ENCODE results near the gene LAMB1.
"Not testable (repeated sequence)": the region's sequence is repeated elsewhere in the genome, so short reads cannot be mapped to it uniquely, and the experiment has no call there.

The LAMB1 gene

DNA sequence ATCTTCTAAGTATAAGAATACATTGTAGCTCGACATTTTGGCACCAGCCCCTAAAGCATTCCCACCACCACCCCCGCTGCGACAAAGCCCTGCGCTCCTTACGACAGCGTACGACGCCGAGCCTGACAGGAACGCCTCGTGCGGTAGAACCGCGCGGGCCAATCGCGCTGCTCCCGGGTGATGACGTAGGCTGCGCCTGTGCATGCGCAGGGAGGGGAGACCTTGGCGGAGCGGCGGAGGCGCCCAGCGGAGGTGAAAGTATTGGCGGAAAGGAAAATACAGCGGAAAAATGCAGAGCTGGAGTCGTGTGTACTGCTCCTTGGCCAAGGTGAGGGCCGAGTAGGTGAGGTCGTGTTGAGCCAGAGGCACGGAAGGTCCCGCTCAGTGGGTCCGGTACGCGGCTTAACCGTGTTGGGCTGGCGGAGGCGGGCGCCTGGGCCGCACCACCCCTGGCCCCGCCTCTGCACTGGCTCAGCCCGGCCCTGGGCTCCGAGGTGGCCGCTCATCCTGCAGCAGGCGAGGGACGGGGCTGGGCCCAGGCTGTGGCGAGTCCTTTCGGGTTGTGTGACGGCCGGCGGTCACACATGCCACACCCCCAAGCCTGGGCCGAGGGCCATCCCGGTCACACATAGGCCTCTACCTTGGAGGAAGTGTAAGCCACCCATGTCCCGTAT, 111.9 kb downstream of the LAMB1 start, which contains the start of gene DLD:
Gene DLD, plus strand, starts transcription at position 222 of the 674 bp plus-strand sequence. Its CDS starts 68 bp downstream, at position 290.
- in situ Hi-C loops (cut with MboI; ENCODE audit: low pct_unique_long_range_greater_than_20kb, low sequenced_read_pairs, unreplicated experiment): no loop called here
- TF ChIP-seq, protein P1, sequence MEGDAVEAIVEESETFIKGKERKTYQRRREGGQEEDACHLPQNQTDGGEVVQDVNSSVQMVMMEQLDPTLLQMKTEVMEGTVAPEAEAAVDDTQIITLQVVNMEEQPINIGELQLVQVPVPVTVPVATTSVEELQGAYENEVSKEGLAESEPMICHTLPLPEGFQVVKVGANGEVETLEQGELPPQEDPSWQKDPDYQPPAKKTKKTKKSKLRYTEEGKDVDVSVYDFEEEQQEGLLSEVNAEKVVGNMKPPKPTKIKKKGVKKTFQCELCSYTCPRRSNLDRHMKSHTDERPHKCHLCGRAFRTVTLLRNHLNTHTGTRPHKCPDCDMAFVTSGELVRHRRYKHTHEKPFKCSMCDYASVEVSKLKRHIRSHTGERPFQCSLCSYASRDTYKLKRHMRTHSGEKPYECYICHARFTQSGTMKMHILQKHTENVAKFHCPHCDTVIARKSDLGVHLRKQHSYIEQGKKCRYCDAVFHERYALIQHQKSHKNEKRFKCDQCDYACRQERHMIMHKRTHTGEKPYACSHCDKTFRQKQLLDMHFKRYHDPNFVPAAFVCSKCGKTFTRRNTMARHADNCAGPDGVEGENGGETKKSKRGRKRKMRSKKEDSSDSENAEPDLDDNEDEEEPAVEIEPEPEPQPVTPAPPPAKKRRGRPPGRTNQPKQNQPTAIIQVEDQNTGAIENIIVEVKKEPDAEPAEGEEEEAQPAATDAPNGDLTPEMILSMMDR (IDR thresholded peaks at IDR 0.05; ENCODE audit: extremely low read depth, insufficient read depth, missing control alignments): no peak
- DNase-seq (ENCODE audit: low spot score): peak; percentile 95

DNA sequence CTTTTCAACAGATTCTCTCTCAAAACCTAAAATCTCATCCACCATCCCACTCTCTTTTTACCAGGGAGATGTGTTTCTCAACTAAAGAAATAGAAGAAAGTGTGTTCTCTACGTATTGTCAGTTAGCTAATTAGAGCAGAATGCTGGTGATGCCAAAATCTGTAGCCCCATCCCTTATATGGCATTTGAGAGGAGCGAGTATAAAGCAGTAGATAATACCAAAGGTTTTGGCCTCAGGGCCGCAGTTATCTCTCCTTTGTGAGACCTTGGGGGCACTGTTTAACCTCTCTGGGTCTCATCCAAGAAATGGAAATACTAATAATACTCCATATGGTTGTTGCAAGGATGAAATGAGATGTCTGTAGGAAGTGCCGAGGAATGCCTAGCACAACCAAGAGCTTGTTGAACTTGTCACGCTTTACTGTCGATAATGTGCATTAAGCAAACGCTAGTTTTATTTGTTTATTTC, 112.4 kb downstream of the LAMB1 start:
- in situ Hi-C loops (cut with MboI; ENCODE audit: low pct_unique_long_range_greater_than_20kb, low sequenced_read_pairs, unreplicated experiment): no loop called here
- peak; percentile 38 for DNase-seq (ENCODE audit: low spot score)
- TF ChIP-seq, protein P1 (IDR thresholded peaks at IDR 0.05; ENCODE audit: extremely low read depth, insufficient read depth, missing control alignments): no peak

DNA sequence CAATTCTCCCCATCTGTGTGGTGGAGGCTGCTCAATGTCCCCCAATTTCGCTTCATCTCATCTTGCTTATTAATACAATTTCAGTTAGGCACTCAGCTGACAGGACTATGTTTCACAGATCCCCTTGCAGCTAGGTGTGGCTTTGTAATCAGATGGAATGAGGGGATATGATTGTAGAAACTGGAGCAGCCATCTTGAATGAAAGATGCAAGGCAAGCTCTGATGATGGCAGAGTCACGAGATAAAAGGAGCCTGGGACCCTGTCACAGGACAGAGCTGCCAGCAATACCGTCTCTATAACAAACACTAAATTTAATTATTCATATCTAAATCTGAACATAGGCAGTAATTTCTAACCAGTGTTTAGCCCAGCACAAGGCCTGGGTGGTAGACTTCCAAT, 113.0 kb downstream of the LAMB1 start:
- TF ChIP-seq, protein P1 (IDR thresholded peaks at IDR 0.05; ENCODE audit: extremely low read depth, insufficient read depth, missing control alignments): no peak
- in situ Hi-C loops (cut with MboI; ENCODE audit: low pct_unique_long_range_greater_than_20kb, low sequenced_read_pairs, unreplicated experiment): no loop called here
- DNase-seq (ENCODE audit: low spot score): no peak

DNA sequence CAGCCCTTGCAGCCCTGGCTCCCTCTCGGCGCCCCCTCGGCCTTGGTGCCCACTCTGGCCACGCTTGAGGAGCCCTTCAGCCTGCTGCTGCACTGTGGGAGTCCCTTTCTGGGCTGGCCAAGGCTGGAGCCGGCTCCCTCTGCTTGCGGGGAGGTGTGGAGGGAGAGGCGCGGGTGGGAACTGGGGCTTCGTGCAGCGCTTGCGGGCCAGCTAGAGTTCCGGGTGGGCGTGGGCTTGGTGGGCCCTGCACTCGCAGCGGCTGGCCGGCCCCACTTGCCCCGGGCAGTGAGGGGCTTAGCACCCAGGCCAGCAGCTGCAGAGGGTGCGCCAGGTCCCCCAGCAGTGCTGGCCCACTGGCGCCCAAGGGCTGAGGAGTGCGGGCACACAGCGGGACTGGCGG, 115.1 kb downstream of the LAMB1 start:
- DNase-seq (ENCODE audit: low spot score); in situ Hi-C loops (cut with MboI; ENCODE audit: low pct_unique_long_range_greater_than_20kb, low sequenced_read_pairs, unreplicated experiment): not testable (repeated sequence)

DNA sequence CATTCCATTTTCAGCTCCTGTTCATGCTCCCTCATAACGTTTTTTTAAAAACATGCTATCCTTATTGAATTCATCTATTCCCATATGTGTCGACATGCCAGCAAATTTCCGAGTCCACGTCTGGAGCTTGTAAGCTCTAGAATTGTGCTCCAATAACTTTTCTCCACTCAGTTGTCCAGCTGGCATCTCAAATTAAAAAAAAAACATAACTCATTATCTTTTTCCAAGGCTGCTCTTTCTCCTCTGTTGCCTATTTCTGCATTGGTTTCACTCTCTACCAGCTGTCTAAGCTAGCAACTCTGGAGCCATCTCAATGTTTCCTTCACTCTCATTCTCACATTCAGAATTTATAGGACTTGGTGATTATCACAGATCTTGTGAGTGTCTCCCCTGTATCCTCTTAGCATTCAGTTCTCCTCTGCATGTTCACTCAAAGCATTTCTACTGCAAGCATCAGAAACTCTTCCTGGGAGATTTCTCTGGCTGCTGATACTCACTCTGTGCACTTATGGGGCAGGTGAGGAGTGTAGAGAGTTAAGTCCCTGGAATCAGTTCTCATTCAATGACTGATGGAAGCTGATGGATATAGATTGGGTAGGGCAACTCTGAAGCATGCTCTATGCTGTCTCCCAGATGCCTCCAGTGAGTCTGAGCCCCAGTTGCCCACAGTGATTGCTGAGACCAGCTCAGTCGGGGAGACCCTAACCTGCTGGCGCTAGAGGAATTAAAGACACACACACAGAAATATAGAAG, 118.7 kb downstream of the LAMB1 start:
- in situ Hi-C loops (cut with MboI; ENCODE audit: low pct_unique_long_range_greater_than_20kb, low sequenced_read_pairs, unreplicated experiment): no loop called here
- TF ChIP-seq, protein P1 (IDR thresholded peaks at IDR 0.05; ENCODE audit: extremely low read depth, insufficient read depth, missing control alignments): no peak
- DNase-seq (ENCODE audit: low spot score): no peak

DNA sequence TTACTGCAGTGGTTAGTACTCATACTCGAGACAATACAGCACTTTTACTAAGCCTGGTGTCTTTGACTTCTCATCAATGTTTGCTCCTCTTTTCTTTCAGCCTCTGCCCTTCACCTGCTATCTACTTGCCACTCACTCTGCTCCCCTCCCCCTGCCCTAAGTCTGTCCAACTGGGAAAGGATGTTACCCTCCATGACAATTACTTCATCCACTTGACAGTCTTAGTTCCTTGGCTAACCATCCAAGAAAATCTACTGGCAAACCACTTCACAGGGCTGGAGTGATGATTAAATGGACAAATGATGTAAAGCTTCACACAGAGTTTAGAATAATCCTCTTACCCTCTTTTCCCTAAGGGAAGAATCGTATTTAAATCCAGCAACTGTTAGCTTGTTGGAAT, 120.2 kb downstream of the LAMB1 start:
- DNase-seq (ENCODE audit: low spot score): no peak
- in situ Hi-C loops (cut with MboI; ENCODE audit: low pct_unique_long_range_greater_than_20kb, low sequenced_read_pairs, unreplicated experiment): no loop called here
- TF ChIP-seq, protein P1 (IDR thresholded peaks at IDR 0.05; ENCODE audit: extremely low read depth, insufficient read depth, missing control alignments): no peak

All from GM13977 (cell line).